ENCODE data around the gene PIK3CG. TPM values are rescaled to one million over a fixed set of nuclear protein-coding genes. Genes with fewer than 3 reads are reported as not detected.

Gene PIK3CG
- total RNA-seq, 1 donor from 2014 or later: not detected

DNA sequence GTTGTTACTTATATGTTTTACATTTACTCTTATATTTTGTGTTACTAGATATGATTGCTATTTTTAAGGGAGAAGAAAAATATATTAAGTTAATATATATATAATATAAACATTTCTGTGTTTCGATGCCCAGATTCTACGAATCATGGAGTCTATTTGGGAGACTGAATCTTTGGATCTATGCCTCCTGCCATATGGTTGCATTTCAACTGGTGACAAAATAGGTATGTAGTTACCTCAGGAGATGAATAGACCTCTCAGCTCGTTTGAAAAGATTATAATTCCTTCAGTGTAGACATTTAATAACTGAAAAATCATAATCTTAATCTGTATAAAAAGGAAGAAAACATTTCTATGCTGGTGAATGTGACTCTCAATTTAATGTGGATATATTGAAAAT is 16.9 kb downstream of the PIK3CG start:
- TF ChIP-seq, protein P1, sequence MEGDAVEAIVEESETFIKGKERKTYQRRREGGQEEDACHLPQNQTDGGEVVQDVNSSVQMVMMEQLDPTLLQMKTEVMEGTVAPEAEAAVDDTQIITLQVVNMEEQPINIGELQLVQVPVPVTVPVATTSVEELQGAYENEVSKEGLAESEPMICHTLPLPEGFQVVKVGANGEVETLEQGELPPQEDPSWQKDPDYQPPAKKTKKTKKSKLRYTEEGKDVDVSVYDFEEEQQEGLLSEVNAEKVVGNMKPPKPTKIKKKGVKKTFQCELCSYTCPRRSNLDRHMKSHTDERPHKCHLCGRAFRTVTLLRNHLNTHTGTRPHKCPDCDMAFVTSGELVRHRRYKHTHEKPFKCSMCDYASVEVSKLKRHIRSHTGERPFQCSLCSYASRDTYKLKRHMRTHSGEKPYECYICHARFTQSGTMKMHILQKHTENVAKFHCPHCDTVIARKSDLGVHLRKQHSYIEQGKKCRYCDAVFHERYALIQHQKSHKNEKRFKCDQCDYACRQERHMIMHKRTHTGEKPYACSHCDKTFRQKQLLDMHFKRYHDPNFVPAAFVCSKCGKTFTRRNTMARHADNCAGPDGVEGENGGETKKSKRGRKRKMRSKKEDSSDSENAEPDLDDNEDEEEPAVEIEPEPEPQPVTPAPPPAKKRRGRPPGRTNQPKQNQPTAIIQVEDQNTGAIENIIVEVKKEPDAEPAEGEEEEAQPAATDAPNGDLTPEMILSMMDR (IDR thresholded peaks at IDR 0.05; ENCODE audit: insufficient read depth, low read length, severe bottlenecking): no peak

DNA sequence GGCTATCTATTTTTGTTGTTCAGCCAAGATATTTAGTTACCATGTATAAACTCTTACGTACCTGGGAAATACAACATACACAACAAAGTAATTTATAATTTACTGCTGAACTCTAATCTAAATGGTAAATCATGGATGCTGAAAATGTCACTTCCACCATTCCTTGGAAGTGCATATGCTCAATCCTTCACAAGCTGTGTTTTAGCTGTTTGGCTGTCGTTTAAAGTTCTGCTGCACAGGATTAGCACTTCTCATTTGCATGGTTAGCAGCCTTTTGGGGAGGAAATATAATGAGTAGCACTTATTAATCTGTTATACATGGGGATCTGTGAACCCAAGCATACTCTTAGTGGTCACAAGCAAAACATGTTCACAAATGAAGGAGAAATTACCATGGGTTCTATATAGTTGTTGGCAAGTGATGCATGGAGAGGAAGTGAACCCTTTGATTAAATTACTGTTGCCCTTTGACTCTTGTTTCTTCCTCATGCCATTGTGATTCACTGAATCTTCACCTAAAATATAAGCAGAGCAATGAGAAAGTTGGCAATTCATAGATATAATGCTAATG is 18.5 kb downstream of the PIK3CG start:
- Histone ChIP-seq H3K4me3 (ENCODE audit: low read depth, low read length) (no peak overlapping the region), H3K27me3 (ENCODE audit: control insufficient read depth, insufficient read depth, low read length) (no peaks in the 10 kb centered on the region), H3K36me3 (ENCODE audit: control insufficient read depth, insufficient read depth, low read length) (no peaks in the 10 kb centered on the region)
- DNase-seq (ENCODE audit: low read depth): no peak
- TF ChIP-seq, protein P1 (IDR thresholded peaks at IDR 0.05; ENCODE audit: insufficient read depth, low read length, severe bottlenecking): no peak
- no peak for FAIRE-seq

More for the DNA sequence above, 16.9 kb downstream of the PIK3CG start:
- DNase-seq (ENCODE audit: low read depth) (no peak), FAIRE-seq (no peak)
- Histone ChIP-seq H3K4me3 (ENCODE audit: low read depth, low read length) (no peak overlapping the region), H3K36me3 (ENCODE audit: control insufficient read depth, insufficient read depth, low read length) (no peaks in the 10 kb centered on the region), H3K27me3 (ENCODE audit: control insufficient read depth, insufficient read depth, low read length) (no peaks in the 10 kb centered on the region)

DNA sequence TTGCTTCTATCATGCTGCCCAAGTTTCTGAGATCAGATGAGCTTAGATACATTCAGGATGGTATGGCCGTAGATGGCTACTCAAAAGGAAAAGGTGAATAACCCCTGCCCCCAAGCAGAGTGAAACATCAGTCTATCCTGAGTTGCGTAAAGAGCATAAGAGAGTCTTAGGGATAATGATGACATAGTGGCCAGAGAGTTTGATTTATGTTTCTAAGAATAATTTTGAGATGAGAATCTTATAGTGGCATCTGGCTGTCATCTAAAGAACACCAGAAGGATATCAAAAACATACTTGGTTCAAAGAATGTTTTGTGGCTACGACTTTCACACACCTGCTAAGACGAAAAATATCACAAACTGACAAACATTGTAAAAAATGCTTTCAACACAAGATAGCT is 20.6 kb downstream of the PIK3CG start:
- no peak for DNase-seq (ENCODE audit: low read depth)
- TF ChIP-seq, protein P1 (IDR thresholded peaks at IDR 0.05; ENCODE audit: insufficient read depth, low read length, severe bottlenecking): no peak
- H3K36me3 ChIP-seq (ENCODE audit: control insufficient read depth, insufficient read depth, low read length): no peaks in the 10 kb centered on the region
- no peak overlapping the region for H3K4me3 ChIP-seq (ENCODE audit: low read depth, low read length)
- FAIRE-seq: no peak
- no peaks in the 10 kb centered on the region for H3K27me3 ChIP-seq (ENCODE audit: control insufficient read depth, insufficient read depth, low read length)

- no peak overlapping the region for H3K4me3 ChIP-seq (ENCODE audit: low read depth, low read length)
- H3K36me3 ChIP-seq (ENCODE audit: control insufficient read depth, insufficient read depth, low read length): no peaks in the 10 kb centered on the region
- peak; percentile 34 for DNase-seq (ENCODE audit: low read depth)
- H3K27me3 ChIP-seq (ENCODE audit: control insufficient read depth, insufficient read depth, low read length): no peaks in the 10 kb centered on the region
- TF ChIP-seq, protein P1 (IDR thresholded peaks at IDR 0.05; ENCODE audit: insufficient read depth, low read length, severe bottlenecking): no peak
- FAIRE-seq: no peak
Measured at GRCh38 chr7:106887421-106887820, 22.3 kb downstream of the PIK3CG start.

DNA sequence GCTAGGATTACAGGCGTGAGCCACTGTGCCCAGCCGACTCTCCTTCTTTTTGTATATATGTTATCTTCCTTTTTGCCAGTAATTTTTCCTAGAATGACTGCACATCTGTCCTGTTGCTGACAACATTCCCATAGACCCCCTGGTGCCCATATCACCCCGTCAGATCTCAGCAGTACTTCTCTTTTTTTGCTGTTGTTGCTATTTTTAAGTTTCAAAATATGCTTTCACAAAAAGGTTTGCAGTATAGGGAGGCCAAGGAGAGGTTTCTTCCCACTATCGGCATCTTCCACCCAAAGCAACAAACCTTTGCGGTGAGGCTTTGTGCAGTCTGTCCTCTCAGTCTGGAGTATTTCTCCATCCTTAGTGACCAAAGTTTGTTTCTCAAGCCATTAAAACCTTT is 23.1 kb downstream of the PIK3CG start:
- TF ChIP-seq, protein P1 (IDR thresholded peaks at IDR 0.05; ENCODE audit: insufficient read depth, low read length, severe bottlenecking): no peak
- H3K36me3 ChIP-seq (ENCODE audit: control insufficient read depth, insufficient read depth, low read length): no peaks in the 10 kb centered on the region
- no peak overlapping the region for H3K4me3 ChIP-seq (ENCODE audit: low read depth, low read length)
- DNase-seq (ENCODE audit: low read depth): no peak
- no peaks in the 10 kb centered on the region for H3K27me3 ChIP-seq (ENCODE audit: control insufficient read depth, insufficient read depth, low read length)
- no peak for FAIRE-seq

DNA sequence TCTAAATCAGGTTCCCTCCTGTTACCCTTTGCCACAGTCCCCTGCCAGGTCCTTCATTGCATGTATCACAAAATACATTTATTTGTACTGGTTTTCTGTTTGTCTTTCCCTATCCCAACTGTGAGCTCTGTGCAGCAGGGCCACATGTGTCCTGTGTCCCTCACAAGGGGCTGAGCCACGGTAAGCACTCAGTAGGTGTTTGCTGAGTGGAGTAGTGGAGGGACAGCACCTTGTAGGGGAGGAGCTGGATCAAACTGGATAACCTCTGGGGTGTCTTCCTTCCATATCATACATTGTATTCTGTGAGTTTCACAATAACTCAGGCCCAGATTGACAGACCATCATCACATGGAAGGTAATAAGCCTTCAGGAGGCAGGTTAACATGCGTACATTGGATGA is 25.9 kb downstream of the PIK3CG start:
- FAIRE-seq (no peak), DNase-seq (ENCODE audit: low read depth) (no peak)
- TF ChIP-seq, protein P1 (IDR thresholded peaks at IDR 0.05; ENCODE audit: insufficient read depth, low read length, severe bottlenecking): no peak
- Histone ChIP-seq H3K4me3 (ENCODE audit: low read depth, low read length) (no peak overlapping the region), H3K36me3 (ENCODE audit: control insufficient read depth, insufficient read depth, low read length) (no peaks in the 10 kb centered on the region), H3K27me3 (ENCODE audit: control insufficient read depth, insufficient read depth, low read length) (no peaks in the 10 kb centered on the region)
